Choroid plexus epithelial cell (primary cell): ENCODE data around the gene RIMS1.

Source experiments
- DNase-seq: peaks from one replicate; pipeline ENCODE4 v3.0.0-alpha.2; 2010; ENCODE audit warnings: low read depth
- H3K4me3 ChIP-seq: 2 replicates; pipeline ENCODE4 v1.5.1; 2011; ENCODE audit warnings: low read depth, mild to moderate bottlenecking, control low read depth, low read length, moderate library complexity
- TF ChIP-seq, protein P1 (sequence below): conservative IDR thresholded peaks from 2 replicates; pipeline ENCODE4 v1.5.1; 2011; ENCODE audit warnings: low read depth, mild to moderate bottlenecking, control low read depth, inconsistent platforms, low read length, moderate library complexity

RIMS1 gene

DNA sequence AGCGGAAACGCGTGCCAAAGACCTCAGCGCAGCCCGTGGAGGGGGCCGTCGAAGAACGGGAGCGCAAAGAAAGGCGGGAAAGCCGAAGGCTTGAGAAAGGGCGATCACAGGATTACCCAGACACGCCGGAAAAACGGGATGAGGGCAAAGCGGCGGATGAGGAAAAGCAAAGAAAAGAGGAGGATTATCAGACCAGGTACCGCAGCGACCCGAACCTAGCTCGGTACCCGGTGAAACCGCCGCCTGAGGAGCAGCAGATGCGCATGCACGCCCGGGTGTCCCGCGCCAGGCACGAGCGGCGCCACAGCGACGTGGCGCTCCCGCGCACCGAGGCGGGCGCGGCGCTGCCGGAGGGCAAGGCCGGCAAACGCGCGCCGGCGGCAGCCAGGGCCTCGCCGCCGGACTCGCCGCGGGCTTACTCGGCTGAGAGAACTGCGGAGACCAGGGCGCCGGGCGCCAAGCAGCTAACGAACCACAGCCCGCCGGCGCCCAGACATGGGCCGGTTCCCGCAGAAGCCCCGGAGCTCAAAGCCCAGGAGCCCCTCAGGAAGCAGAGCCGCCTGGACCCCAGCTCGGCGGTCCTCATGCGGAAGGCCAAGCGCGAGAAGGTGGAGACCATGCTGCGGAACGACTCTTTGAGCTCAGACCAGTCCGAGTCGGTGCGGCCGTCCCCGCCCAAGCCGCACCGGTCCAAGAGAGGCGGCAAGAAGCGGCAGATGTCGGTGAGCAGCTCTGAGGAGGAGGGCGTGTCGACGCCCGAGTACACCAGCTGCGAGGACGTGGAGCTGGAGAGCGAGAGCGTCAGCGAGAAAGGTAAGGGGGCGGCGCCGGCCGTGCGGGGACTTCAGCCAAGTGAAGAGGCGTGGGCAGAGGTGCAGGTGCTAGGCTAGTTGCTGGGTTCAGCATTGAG is 296.2 kb downstream of the RIMS1 start:
- peak; percentile 30 for DNase-seq
- TF ChIP-seq, protein P1, sequence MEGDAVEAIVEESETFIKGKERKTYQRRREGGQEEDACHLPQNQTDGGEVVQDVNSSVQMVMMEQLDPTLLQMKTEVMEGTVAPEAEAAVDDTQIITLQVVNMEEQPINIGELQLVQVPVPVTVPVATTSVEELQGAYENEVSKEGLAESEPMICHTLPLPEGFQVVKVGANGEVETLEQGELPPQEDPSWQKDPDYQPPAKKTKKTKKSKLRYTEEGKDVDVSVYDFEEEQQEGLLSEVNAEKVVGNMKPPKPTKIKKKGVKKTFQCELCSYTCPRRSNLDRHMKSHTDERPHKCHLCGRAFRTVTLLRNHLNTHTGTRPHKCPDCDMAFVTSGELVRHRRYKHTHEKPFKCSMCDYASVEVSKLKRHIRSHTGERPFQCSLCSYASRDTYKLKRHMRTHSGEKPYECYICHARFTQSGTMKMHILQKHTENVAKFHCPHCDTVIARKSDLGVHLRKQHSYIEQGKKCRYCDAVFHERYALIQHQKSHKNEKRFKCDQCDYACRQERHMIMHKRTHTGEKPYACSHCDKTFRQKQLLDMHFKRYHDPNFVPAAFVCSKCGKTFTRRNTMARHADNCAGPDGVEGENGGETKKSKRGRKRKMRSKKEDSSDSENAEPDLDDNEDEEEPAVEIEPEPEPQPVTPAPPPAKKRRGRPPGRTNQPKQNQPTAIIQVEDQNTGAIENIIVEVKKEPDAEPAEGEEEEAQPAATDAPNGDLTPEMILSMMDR: no peak
- H3K4me3 ChIP-seq: peak overlapping the region; percentile 52

DNA sequence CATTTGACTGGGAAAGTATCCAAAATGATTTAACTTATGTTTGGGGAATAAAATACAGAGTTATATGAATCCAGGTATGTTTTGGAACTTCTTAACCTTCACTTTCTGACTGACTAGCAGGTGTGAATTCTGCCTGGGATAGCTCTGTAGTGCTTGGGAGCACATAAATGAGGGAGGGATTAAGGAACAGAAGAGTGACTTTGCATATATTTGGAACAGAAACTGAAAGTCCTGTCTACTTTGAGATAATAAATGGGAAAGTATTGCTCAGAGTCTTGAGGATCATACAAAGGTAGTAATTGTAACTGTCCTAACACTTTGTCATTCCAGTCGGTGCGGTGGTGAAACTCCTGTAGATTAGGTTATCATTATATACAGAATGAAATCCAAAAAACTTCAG is 317.6 kb downstream of the RIMS1 start:
- TF ChIP-seq, protein P1: no peak
- DNase-seq: no peak

DNA sequence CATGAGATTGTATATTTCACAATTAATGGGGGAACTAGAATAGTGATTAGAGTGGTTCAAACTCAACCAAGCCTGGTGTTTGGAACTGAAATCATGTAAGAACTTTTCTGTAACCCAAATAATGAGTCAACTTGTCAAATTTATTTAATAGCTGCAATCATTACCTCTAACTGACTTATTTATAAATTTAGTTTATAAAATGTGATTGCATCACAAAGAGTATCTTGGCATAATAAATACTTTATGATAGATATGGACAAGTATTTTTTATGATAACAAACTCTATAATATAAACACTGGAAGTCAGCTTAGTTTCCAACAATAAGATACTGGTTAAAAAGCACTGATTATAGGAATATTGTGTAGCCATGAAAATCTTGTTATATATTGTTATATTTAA is 319.1 kb downstream of the RIMS1 start:
- TF ChIP-seq, protein P1: no peak
- H3K4me3 ChIP-seq: no peak overlapping the region
- DNase-seq: no peak

More for the DNA sequence above, 317.6 kb downstream of the RIMS1 start:
- no peak overlapping the region for H3K4me3 ChIP-seq

DNA sequence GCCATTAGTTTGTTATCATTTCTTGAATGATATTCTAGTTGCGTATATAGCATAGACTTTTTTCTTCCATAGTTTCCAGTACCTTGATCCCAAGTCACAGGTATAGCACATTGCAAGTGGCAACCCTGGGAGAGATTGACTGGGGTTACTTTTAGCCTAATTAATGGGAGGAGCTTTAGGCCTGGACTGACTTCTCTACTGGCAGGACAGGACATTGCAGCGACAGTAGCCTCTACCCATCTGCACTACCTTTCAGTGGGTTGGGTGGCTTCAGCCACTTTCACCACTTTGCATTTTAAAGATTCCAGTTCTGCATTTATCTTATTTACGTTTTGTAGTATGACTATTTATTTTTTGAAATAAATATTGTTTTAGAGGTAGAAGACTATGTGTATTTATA is 320.3 kb downstream of the RIMS1 start:
- no peak for DNase-seq
- TF ChIP-seq, protein P1: no peak
- no peak overlapping the region for H3K4me3 ChIP-seq

DNA sequence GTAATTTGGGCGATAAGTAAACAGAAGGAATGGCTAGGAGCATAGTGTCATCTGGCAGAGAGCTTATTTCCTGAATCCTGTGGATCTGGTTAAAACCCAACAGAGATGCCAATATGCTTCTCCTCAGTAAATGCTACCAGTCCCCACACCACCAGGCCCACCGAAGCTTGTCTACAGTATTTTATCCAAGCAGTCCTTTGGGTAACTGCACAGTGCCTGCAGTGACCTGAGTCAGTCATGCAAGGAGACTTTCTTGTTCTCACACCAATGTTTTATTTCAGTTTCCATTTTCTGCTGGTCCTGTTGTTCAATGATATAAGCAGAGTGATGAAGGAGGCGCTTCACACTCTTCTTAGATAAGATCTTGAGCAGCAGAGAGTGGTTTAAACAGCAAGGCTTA is 326.3 kb downstream of the RIMS1 start:
- DNase-seq: no peak
- no peak overlapping the region for H3K4me3 ChIP-seq
- TF ChIP-seq, protein P1: no peak

DNA sequence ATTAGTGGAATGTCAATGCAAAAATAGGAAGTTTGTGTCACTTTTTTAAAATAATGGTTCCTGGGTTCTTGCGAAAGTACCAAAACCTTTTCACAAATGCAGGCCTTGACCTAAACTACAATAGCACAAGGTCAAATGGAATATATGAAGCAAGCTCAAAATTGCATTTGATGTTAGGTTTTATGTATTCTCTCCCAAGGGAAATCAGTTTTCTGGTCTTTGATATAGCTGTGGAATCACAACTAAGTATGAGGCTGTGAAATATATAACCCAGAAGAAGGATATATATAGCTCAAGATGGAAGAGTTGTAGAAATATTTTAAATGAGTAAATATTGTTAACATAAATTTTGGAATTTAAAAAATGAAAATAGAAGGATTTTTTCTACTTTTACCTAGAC is 327.3 kb downstream of the RIMS1 start:
- DNase-seq: no peak
- TF ChIP-seq, protein P1: no peak
- no peak overlapping the region for H3K4me3 ChIP-seq
